Activated CD4-positive, alpha-beta T cell treated with anti-CD3 and anti-CD28 coated beads, Interleukin-2, Interleukin-6, amounts not matched to agents 100 ng/mL and 50 ng/mL, durations not matched to agents 16 hours and 8 hours (primary cell): ENCODE results near the gene AUTS2.

Experiments
- DNase-seq: peaks from one replicate; pipeline ENCODE4 v3.0.0-alpha.2; 2020

The AUTS2 gene

GRCh38 chr7:70495033-70495376 lies 896.7 kb downstream of the AUTS2 start:
- no peak for DNase-seq

- no peak for DNase-seq
Measured at GRCh38 chr7:70497793-70498192, 899.5 kb downstream of the AUTS2 start.

- DNase-seq, result no peak
Measured at GRCh38 chr7:70498232-70498992, 900.1 kb downstream of the AUTS2 start.

- no peak for DNase-seq
Measured at GRCh38 chr7:70500261-70500660, 902.0 kb downstream of the AUTS2 start.

GRCh38 chr7:70502117-70502863 lies 904.0 kb downstream of the AUTS2 start:
- DNase-seq, result no peak

GRCh38 chr7:70504254-70504653 lies 906.0 kb downstream of the AUTS2 start:
- no peak for DNase-seq

- DNase-seq, result no peak
Measured at GRCh38 chr7:70505468-70505867, 907.2 kb downstream of the AUTS2 start.

GRCh38 chr7:70505886-70506285 lies 907.6 kb downstream of the AUTS2 start:
- DNase-seq, result no peak

- no peak for DNase-seq
Measured at GRCh38 chr7:70506434-70506833, 908.2 kb downstream of the AUTS2 start.

- DNase-seq, result no peak
Measured at GRCh38 chr7:70512144-70512543, 913.9 kb downstream of the AUTS2 start.

GRCh38 chr7:70512761-70513160 lies 914.5 kb downstream of the AUTS2 start:
- DNase-seq, result no peak

- DNase-seq, result no peak
Measured at GRCh38 chr7:70520611-70521010, 922.3 kb downstream of the AUTS2 start.

- no peak for DNase-seq
Measured at GRCh38 chr7:70523249-70523988, 925.1 kb downstream of the AUTS2 start.

- no peak for DNase-seq
Measured at GRCh38 chr7:70523989-70524351, 925.7 kb downstream of the AUTS2 start.

GRCh38 chr7:70525991-70526390 lies 927.7 kb downstream of the AUTS2 start:
- DNase-seq, result no peak

GRCh38 chr7:70527520-70528115 lies 929.3 kb downstream of the AUTS2 start:
- no peak for DNase-seq

- DNase-seq, result no peak
Measured at GRCh38 chr7:70529436-70529835, 931.2 kb downstream of the AUTS2 start.

GRCh38 chr7:70529914-70530585 lies 931.8 kb downstream of the AUTS2 start:
- DNase-seq, result no peak

GRCh38 chr7:70533614-70534013 lies 935.3 kb downstream of the AUTS2 start:
- DNase-seq, result no peak

- DNase-seq, result no peak
Measured at GRCh38 chr7:70539205-70539604, 940.9 kb downstream of the AUTS2 start.

- no peak for DNase-seq
Measured at GRCh38 chr7:70539617-70540016, 941.3 kb downstream of the AUTS2 start.

- DNase-seq, result no peak
Measured at GRCh38 chr7:70540641-70541040, 942.4 kb downstream of the AUTS2 start.
